ENCODE results near the gene DPYD.

- no peak for TF ChIP-seq TAF1 (IDR thresholded peaks at IDR 0.05; ENCODE audit: low read depth, low read length)
- TF ChIP-seq POLR2A (IDR thresholded peaks at IDR 0.05; ENCODE audit: low read depth, low read length) = no peak
- TF ChIP-seq POLR2AphosphoS5 (IDR thresholded peaks at IDR 0.05; ENCODE audit: low read depth, low read length) = no peak
- TF ChIP-seq SPI1 (IDR thresholded peaks at IDR 0.05; ENCODE audit: low read depth, low read length) = no peak
Observed at GRCh38 chr1:97938285-97938642, 17.4 kb upstream of the DPYD start.
